Loucy (cell line): ENCODE measurements around the gene EDARADD.
"Not testable (repeated sequence)": the region's sequence is repeated elsewhere in the genome, so short reads cannot be mapped to it uniquely, and the experiment has no call there.

Experiments
- H2AFZ ChIP-seq: fragments of 200-600 bp; sonication (generic); 2 replicates; pipeline ENCODE4 v1.6.0; 2016; ENCODE audit warnings: antibody characterized with exemption, mild to moderate bottlenecking, low read length, moderate library complexity
- H3F3A ChIP-seq: fragments of 200-600 bp; 2 replicates; pipeline ENCODE4 v1.6.0; 2016; ENCODE audit warnings: antibody characterized with exemption, low read depth, mild to moderate bottlenecking
- H3K27me3 ChIP-seq: fragments of 200-600 bp; sonication (generic); 2 replicates; pipeline ENCODE4 v1.6.1; 2014; ENCODE audit warnings: low read length, mild to moderate bottlenecking; ENCODE audit not compliant: insufficient read depth, poor library complexity, severe bottlenecking
- H3K36me3 ChIP-seq: fragments of 200-600 bp; sonication (generic); 2 replicates; pipeline ENCODE4 v1.6.1; 2016; ENCODE audit warnings: low read length; ENCODE audit not compliant: insufficient read depth
- H3K4me1 ChIP-seq: fragments of 200-600 bp; sonication (generic); 2 replicates; pipeline ENCODE4 v1.5.1; 2014; ENCODE audit warnings: low read length, mild to moderate bottlenecking; ENCODE audit not compliant: insufficient read depth, poor library complexity, severe bottlenecking
- H3K4me2 ChIP-seq: fragments of 200-600 bp; sonication (generic); 2 replicates; pipeline ENCODE4 v1.6.0; 2014; ENCODE audit warnings: antibody characterized with exemption, low read length, low read depth, mild to moderate bottlenecking; ENCODE audit not compliant: poor library complexity, severe bottlenecking
- H3K4me3 ChIP-seq: fragments of 200-600 bp; sonication (generic); 2 replicates; pipeline ENCODE4 v1.5.1; 2014; ENCODE audit warnings: low read length, mild to moderate bottlenecking, mixed read lengths; ENCODE audit not compliant: poor library complexity, severe bottlenecking
- H3K79me2 ChIP-seq: fragments of 200-600 bp; sonication (generic); 2 replicates; pipeline ENCODE4 v1.6.1; 2014; ENCODE audit warnings: low read length; ENCODE audit not compliant: insufficient read depth
- H3K9ac ChIP-seq: fragments of 200-600 bp; sonication (generic); 2 replicates; pipeline ENCODE4 v1.6.0; 2014; ENCODE audit warnings: mild to moderate bottlenecking, low read depth, low read length, moderate library complexity; ENCODE audit not compliant: poor library complexity, severe bottlenecking
- H3K9me2 ChIP-seq: fragments of 200-600 bp; sonication (generic); replicated peaks from 2 replicates; pipeline ENCODE4 v1.6.1; 2016; ENCODE audit warnings: low read depth, low read length, mixed read lengths
- H3K9me3 ChIP-seq: fragments of 200-600 bp; sonication (generic); 2 replicates; pipeline ENCODE4 v1.6.1; 2014; ENCODE audit warnings: mild to moderate bottlenecking, antibody characterized with exemption, low read length, low read depth; ENCODE audit not compliant: insufficient read depth
- H4K20me1 ChIP-seq: fragments of 200-600 bp; sonication (generic); 2 replicates; pipeline ENCODE4 v1.6.0; 2014; ENCODE audit warnings: antibody characterized with exemption, low read length, mild to moderate bottlenecking; ENCODE audit not compliant: insufficient read depth, poor library complexity, severe bottlenecking
- EZH2phosphoT487 ChIP-seq: fragments of 200-600 bp; IDR thresholded peaks from 2 replicates; pipeline ENCODE4 v1.6.1; 2018; ENCODE audit warnings: antibody characterized with exemption, mild to moderate bottlenecking, moderate library complexity, borderline replicate concordance
- TF ChIP-seq, protein P1 (sequence below): fragments of 200-600 bp; sonication (generic); conservative IDR thresholded peaks from 2 replicates; pipeline ENCODE4 v1.5.1; 2014; ENCODE audit warnings: mild to moderate bottlenecking, antibody characterized with exemption, low read length

EDARADD gene

DNA sequence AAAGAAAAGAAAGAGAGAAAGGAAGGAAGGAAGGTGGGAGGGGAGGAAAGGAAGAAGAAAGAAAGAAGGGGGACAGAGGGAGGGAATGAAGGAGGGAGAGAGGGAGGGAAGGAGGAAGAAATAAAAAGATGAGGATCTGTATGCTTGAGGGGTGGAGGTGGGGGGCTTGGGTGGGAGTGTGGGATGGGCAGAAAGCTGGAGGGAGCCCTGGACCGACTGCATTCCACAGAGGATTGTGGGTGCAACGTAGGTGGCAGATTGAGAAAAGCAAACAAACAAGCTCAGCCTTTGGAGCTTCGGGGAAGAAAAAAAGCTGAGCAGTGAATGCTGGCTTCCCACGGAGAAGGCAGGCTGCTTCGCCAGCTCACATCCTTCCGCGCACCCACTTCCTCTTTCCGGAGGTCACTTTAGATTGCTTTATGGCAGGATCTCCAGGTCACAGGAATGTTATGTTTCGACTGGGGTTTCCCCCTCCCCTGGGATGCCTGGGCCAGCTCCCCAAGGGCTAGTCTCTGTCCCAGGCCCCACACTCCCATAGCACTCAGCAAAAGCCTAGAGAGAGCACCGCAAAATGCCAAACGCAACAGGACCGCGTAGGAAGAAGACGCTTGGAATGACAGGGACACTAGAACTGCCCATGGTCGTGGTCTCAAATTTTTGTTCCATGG is 109.0 kb downstream of the EDARADD start:
- Histone ChIP-seq H3K36me3 (no peaks in the 10 kb centered on the region), H3K9me2 (no peaks in the 10 kb centered on the region), H3K79me2 (no peaks in the 10 kb centered on the region), H3K9me3 (no peaks in the 10 kb centered on the region), H3K9ac (no peak overlapping the region), H3K27me3 (no peaks in the 10 kb centered on the region), H2AFZ (no peak overlapping the region), H3K4me1 (no peaks in the 10 kb centered on the region), H3K4me3 (no peak overlapping the region), H4K20me1 (no peaks in the 10 kb centered on the region), H3K4me2 (no peak overlapping the region), H3F3A (no peaks in the 10 kb centered on the region)
- TF ChIP-seq, protein P1, sequence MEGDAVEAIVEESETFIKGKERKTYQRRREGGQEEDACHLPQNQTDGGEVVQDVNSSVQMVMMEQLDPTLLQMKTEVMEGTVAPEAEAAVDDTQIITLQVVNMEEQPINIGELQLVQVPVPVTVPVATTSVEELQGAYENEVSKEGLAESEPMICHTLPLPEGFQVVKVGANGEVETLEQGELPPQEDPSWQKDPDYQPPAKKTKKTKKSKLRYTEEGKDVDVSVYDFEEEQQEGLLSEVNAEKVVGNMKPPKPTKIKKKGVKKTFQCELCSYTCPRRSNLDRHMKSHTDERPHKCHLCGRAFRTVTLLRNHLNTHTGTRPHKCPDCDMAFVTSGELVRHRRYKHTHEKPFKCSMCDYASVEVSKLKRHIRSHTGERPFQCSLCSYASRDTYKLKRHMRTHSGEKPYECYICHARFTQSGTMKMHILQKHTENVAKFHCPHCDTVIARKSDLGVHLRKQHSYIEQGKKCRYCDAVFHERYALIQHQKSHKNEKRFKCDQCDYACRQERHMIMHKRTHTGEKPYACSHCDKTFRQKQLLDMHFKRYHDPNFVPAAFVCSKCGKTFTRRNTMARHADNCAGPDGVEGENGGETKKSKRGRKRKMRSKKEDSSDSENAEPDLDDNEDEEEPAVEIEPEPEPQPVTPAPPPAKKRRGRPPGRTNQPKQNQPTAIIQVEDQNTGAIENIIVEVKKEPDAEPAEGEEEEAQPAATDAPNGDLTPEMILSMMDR = no peak
- no peak for TF ChIP-seq EZH2phosphoT487

GRCh38 chr1:236504338-236504737 is 110.3 kb downstream of the EDARADD start:
- not testable (repeated sequence) for H3K36me3 ChIP-seq, H3K9me2 ChIP-seq, H3K9ac ChIP-seq, H3K9me3 ChIP-seq, H3K27me3 ChIP-seq, H3F3A ChIP-seq, H4K20me1 ChIP-seq, H2AFZ ChIP-seq, H3K4me1 ChIP-seq, H3K4me3 ChIP-seq, H3K79me2 ChIP-seq, H3K4me2 ChIP-seq

GRCh38 chr1:236507022-236507700 is 113.1 kb downstream of the EDARADD start:
- no peaks in the 10 kb centered on the region for H3K36me3 ChIP-seq
- H2AFZ ChIP-seq = no peak overlapping the region
- H3K27me3 ChIP-seq = no peaks in the 10 kb centered on the region
- TF ChIP-seq EZH2phosphoT487 = no peak
- TF ChIP-seq, protein P1 = no peak
- H3K4me3 ChIP-seq = no peak overlapping the region
- H3K9me3 ChIP-seq = no peaks in the 10 kb centered on the region
- no peaks in the 10 kb centered on the region for H4K20me1 ChIP-seq
- H3K79me2 ChIP-seq = no peaks in the 10 kb centered on the region
- H3K4me2 ChIP-seq = no peak overlapping the region
- H3F3A ChIP-seq = no peaks in the 10 kb centered on the region
- H3K9me2 ChIP-seq = no peaks in the 10 kb centered on the region
- no peaks in the 10 kb centered on the region for H3K4me1 ChIP-seq
- H3K9ac ChIP-seq = no peak overlapping the region

DNA sequence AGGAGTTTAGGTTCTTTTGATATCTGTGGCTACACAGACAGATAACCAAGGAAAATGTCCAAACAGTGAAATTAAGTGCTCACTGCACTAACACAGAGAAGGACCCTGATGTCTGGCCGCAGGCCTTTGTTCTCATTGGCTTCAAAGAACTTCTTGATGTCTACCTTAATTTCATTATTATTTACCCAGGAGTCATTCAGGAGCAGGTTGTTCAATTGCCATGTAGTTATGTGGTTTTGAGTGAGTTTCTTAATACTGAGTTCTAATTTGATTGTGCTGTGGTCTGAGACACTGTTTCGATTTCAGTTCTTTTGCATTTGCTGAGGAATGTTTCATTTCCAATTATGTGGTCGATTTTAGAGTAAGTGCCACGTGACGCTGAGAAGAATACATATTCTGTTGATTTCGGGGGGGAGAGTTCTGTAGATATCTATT is 114.5 kb downstream of the EDARADD start:
- H2AFZ ChIP-seq = no peak overlapping the region
- TF ChIP-seq, protein P1 = no peak
- no peak for TF ChIP-seq EZH2phosphoT487
- H3K9ac ChIP-seq = no peak overlapping the region
- H3K27me3 ChIP-seq = no peaks in the 10 kb centered on the region
- no peaks in the 10 kb centered on the region for H3K4me1 ChIP-seq
- no peaks in the 10 kb centered on the region for H3K79me2 ChIP-seq
- H3K4me3 ChIP-seq = no peak overlapping the region
- H4K20me1 ChIP-seq = no peaks in the 10 kb centered on the region
- H3K4me2 ChIP-seq = no peak overlapping the region
- H3K36me3 ChIP-seq = no peaks in the 10 kb centered on the region
- H3K9me3 ChIP-seq = no peaks in the 10 kb centered on the region
- no peaks in the 10 kb centered on the region for H3F3A ChIP-seq
- H3K9me2 ChIP-seq = no peaks in the 10 kb centered on the region
